Dendritic cell treated with granulocyte-macrophage colony-stimulating factor and Interleukin-4, amounts not matched to agents 40 ng/mL and 50 ng/mL, for 4 days (primary cell): ENCODE data around the gene HMGCL.
"Not testable (repeated sequence)": the region's sequence is repeated elsewhere in the genome, so short reads cannot be mapped to it uniquely, and the experiment has no call there.

Experiments
- H3K27ac Mint-ChIP-seq: one replicate; pipeline ENCODE4 v1.8.0; 2022; ENCODE audit warnings: mild to moderate bottlenecking, mixed read lengths
- H3K27me3 Mint-ChIP-seq: one replicate; pipeline ENCODE4 v1.8.0; 2022; ENCODE audit warnings: mild to moderate bottlenecking, mixed read lengths
- H3K36me3 Mint-ChIP-seq: one replicate; pipeline ENCODE4 v1.8.0; 2022; ENCODE audit warnings: low read depth, mixed read lengths
- H3K4me1 Mint-ChIP-seq: one replicate; pipeline ENCODE4 v1.8.0; 2022; ENCODE audit warnings: low read depth, mixed read lengths
- H3K4me3 Mint-ChIP-seq: one replicate; pipeline ENCODE4 v1.8.0; 2022; ENCODE audit warnings: mild to moderate bottlenecking, moderate library complexity, mixed read lengths
- H3K9me3 Mint-ChIP-seq: one replicate; pipeline ENCODE4 v1.8.0; 2022; ENCODE audit warnings: mixed read lengths
- intact Hi-C: fragments of 100-400 bp; cut with micrococcal nuclease; formaldehyde crosslinking; loops from one replicate; pipeline ENCODE4 v1.15.0; 2022

HMGCL gene

DNA sequence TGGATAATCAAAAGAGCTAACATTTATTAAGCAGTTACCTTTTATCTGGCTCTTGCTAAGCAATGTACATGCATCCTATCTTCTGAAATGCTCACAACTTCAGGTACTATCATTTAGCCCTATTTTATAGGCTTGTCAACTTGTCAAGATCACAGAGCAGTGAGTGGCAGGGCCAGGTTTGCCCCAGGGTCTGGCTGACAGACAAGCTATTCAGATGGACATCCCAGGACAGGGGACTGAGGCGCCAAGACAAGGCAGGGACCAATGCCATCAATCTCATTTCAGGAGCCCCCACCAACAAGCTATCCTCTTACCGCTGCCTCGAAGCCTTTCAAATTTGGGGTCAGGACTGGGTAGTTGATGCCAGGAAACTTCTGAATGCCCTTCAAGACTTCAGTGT, 8.9 kb downstream of the HMGCL start:
- Mint-ChIP-seq H3K4me1 (peaks cover 24% of the 10 kb centered on the region), H3K27ac (no peak overlapping the region), H3K36me3 (peaks cover 82% of the 10 kb centered on the region), H3K4me3 (no peak overlapping the region), H3K27me3 (no peaks in the 10 kb centered on the region), H3K9me3 (no peaks in the 10 kb centered on the region)
- intact Hi-C loops = no loop called here

GRCh38 chr1:23814016-23814415, 11.2 kb downstream of the HMGCL start:
- Mint-ChIP-seq H3K27me3 (no peaks in the 10 kb centered on the region), H3K27ac (no peak overlapping the region), H3K36me3 (peaks cover 78% of the 10 kb centered on the region), H3K4me1 (peaks cover 34% of the 10 kb centered on the region), H3K9me3 (no peaks in the 10 kb centered on the region), H3K4me3 (no peak overlapping the region)
- intact Hi-C loops = no loop called here

DNA sequence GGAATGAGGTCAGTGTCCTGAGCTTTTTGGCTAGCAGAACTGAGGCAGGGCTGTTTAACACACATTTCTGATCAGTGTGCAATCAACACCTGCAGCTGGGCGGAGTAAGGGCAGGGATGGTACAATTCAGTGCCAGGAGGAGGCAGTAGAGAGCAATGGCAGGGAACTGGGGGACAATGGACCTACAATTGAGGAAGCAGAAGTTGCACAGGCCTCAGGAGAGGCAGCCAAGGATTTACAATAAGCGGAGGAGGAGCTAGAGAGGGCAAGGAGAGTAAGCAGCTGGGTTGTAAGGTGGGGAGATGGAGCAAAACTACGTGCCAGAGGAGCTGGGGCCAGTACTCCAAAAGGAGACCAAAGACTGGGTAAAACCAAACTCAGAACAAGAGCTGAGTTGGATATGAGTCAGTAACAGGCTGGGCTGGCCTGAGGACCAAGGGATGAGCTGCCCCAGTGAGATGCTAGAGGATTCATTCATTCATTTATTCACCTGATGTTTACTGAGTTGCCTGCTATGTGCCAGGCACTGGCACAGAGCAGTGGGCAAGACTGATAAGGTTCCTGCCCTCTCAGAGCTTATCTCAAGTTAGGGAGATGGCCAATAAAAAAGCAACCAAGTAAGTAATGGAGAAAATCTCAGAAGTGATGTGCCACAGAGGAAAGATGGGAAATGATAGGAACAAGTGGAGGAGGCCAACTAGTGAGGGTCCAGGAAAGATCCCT, 14.2 kb downstream of the HMGCL start:
- intact Hi-C loops = loop anchor here (1.0 to 2.0 kb wide), 4 partner anchors 14 to 105 kb away; partner anchors contain the start of genes FUCA1 and HMGCL
- H3K36me3 Mint-ChIP-seq = peaks cover 69% of the 10 kb centered on the region
- no peak overlapping the region for H3K4me3 Mint-ChIP-seq
- no peaks in the 10 kb centered on the region for H3K9me3 Mint-ChIP-seq
- H3K4me1 Mint-ChIP-seq = peaks cover 58% of the 10 kb centered on the region
- no peaks in the 10 kb centered on the region for H3K27me3 Mint-ChIP-seq
- peak overlapping the region; percentile 55 for H3K27ac Mint-ChIP-seq

DNA sequence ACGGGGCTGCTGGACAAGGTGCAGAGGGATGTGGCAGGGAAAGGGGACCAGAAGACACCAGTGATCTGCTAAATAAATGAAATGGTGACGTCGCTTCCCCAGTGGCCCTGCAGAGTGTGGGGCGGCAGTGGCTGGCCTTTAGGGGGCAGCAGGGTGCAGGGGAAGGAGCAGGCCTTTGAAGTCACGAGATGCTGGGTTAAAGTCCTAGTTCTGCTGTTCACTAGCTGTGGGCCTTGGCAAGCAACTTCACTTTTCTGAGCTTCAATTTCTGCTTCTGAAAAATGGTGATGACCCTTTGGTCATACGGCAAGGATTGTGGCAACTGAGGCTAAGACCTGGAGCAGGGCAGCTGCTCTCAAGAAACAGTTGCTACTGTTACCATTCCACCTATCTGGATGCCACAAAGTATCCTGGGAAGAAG, 15.5 kb downstream of the HMGCL start:
- Mint-ChIP-seq H3K4me1 (peaks cover 70% of the 10 kb centered on the region), H3K27ac (peak overlapping the region; percentile 55), H3K4me3 (no peak overlapping the region), H3K9me3 (no peaks in the 10 kb centered on the region), H3K36me3 (peaks cover 69% of the 10 kb centered on the region), H3K27me3 (no peaks in the 10 kb centered on the region)
- intact Hi-C loops = loop anchor here (1.0 to 10.0 kb wide), 6 partner anchors 15 to 155 kb away; partner anchors contain the start of genes FUCA1 and HMGCL

- peaks cover 79% of the 10 kb centered on the region for H3K4me1 Mint-ChIP-seq
- no peaks in the 10 kb centered on the region for H3K27me3 Mint-ChIP-seq
- H3K27ac Mint-ChIP-seq = peak overlapping the region; percentile 87
- H3K36me3 Mint-ChIP-seq = peaks cover 70% of the 10 kb centered on the region
- H3K4me3 Mint-ChIP-seq = no peak overlapping the region
- H3K9me3 Mint-ChIP-seq = no peaks in the 10 kb centered on the region
- intact Hi-C loops = loop anchor here (5.0 to 10.0 kb wide), 2 partner anchors 35 to 157 kb away; no protein-coding TSS in a partner anchor
These were observed 17.8 kb downstream of the HMGCL start for GRCh38 chr1:23807453-23807852.

- Mint-ChIP-seq H3K36me3 (peaks cover 68% of the 10 kb centered on the region), H3K4me1 (peaks cover 78% of the 10 kb centered on the region), H3K27ac (peak overlapping the region; percentile 87), H3K4me3 (no peak overlapping the region), H3K27me3 (no peaks in the 10 kb centered on the region), H3K9me3 (no peaks in the 10 kb centered on the region)
- intact Hi-C loops = loop anchor here (5.0 to 10.0 kb wide), 2 partner anchors 34 to 159 kb away; no protein-coding TSS in a partner anchor
These were observed 18.9 kb downstream of the HMGCL start for GRCh38 chr1:23806280-23806679.

DNA sequence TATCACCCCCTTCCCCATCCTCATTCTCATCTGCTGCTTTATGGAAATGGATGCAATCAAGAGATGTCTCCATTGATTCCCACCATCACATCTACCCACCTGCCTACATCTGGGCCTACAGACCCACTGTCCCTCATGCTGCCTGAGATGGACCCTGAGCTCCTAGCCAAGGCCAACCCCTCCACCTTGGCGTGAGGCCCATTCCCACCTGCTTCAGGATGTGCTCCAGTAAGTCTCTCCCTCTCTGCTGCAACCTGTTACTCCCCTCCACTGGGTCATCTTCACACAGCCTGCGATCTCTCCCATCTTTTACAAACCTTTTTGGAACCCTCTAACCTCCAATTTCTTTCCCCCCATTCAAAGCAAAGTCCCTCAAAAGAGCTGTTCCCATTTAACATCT, 20.2 kb downstream of the HMGCL start:
- intact Hi-C loops = loop anchor here (5.0 to 10.0 kb wide), 2 partner anchors 33 to 160 kb away; no protein-coding TSS in a partner anchor
- H3K36me3 Mint-ChIP-seq = peaks cover 75% of the 10 kb centered on the region
- H3K4me1 Mint-ChIP-seq = peaks cover 70% of the 10 kb centered on the region
- peak overlapping the region; percentile 87 for H3K27ac Mint-ChIP-seq
- H3K27me3 Mint-ChIP-seq = no peaks in the 10 kb centered on the region
- H3K4me3 Mint-ChIP-seq = no peak overlapping the region
- no peaks in the 10 kb centered on the region for H3K9me3 Mint-ChIP-seq

GRCh38 chr1:23804183-23804835, 20.9 kb downstream of the HMGCL start:
- intact Hi-C loops = loop anchor here (10.0 kb wide), 1 partner anchor 160 kb away; no protein-coding TSS in a partner anchor
- Mint-ChIP-seq H3K4me1 (peaks cover 70% of the 10 kb centered on the region), H3K27me3 (no peaks in the 10 kb centered on the region), H3K36me3 (peaks cover 75% of the 10 kb centered on the region), H3K27ac (peak overlapping the region; percentile 87), H3K4me3 (no peak overlapping the region), H3K9me3 (no peaks in the 10 kb centered on the region)

DNA sequence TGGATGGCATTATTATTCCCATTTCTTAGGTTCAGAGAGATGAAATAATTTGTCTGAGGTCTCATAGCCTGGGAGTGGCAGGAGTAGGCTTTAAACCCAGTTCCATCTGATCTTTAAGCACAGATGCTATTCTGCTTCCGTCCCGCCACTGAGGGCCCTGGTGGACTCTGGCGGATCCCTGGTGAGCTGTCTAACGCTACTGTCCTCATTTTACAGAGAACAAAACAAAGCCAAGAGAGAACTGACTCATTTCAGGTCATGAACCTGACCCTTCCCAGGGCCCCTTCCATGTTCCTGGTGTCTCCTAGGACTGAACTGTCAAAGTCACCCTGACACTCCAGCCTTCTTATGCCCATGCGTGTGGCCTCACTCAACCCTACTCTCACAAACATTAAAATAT, 21.6 kb downstream of the HMGCL start:
- peak overlapping the region; percentile 87 for H3K27ac Mint-ChIP-seq
- no peaks in the 10 kb centered on the region for H3K27me3 Mint-ChIP-seq
- peaks cover 77% of the 10 kb centered on the region for H3K4me1 Mint-ChIP-seq
- H3K36me3 Mint-ChIP-seq = peaks cover 79% of the 10 kb centered on the region
- H3K4me3 Mint-ChIP-seq = no peak overlapping the region
- intact Hi-C loops = loop anchor here (10.0 kb wide), 1 partner anchor 161 kb away; no protein-coding TSS in a partner anchor
- H3K9me3 Mint-ChIP-seq = no peaks in the 10 kb centered on the region

- intact Hi-C loops = loop anchor here (10.0 kb wide), 1 partner anchor 162 kb away; no protein-coding TSS in a partner anchor
- H3K27me3 Mint-ChIP-seq, H3K9me3 Mint-ChIP-seq, H3K4me3 Mint-ChIP-seq: not testable (repeated sequence)
- Mint-ChIP-seq H3K36me3 (peaks cover 81% of the 10 kb centered on the region), H3K4me1 (peaks cover 74% of the 10 kb centered on the region), H3K27ac (peak overlapping the region; percentile 92)
These were observed 22.4 kb downstream of the HMGCL start for GRCh38 chr1:23802809-23803342.

GRCh38 chr1:23801876-23802275, 23.4 kb downstream of the HMGCL start:
- H3K4me1 Mint-ChIP-seq = peaks cover 65% of the 10 kb centered on the region
- intact Hi-C loops = loop anchor here (10.0 kb wide), 1 partner anchor 163 kb away; no protein-coding TSS in a partner anchor
- peaks cover 86% of the 10 kb centered on the region for H3K36me3 Mint-ChIP-seq
- H3K4me3 Mint-ChIP-seq = peak overlapping the region; percentile 30
- no peaks in the 10 kb centered on the region for H3K9me3 Mint-ChIP-seq
- no peaks in the 10 kb centered on the region for H3K27me3 Mint-ChIP-seq
- peak overlapping the region; percentile 92 for H3K27ac Mint-ChIP-seq

- peaks cover 65% of the 10 kb centered on the region for H3K4me1 Mint-ChIP-seq
- peak overlapping the region; percentile 87 for H3K4me3 Mint-ChIP-seq
- H3K9me3 Mint-ChIP-seq = no peaks in the 10 kb centered on the region
- peaks cover 86% of the 10 kb centered on the region for H3K36me3 Mint-ChIP-seq
- intact Hi-C loops = loop anchor here (10.0 kb wide), 1 partner anchor 163 kb away; no protein-coding TSS in a partner anchor
- no peaks in the 10 kb centered on the region for H3K27me3 Mint-ChIP-seq
- H3K27ac Mint-ChIP-seq = peak overlapping the region; percentile 92
These were observed 23.9 kb downstream of the HMGCL start for GRCh38 chr1:23801338-23801748.

- no peaks in the 10 kb centered on the region for H3K27me3 Mint-ChIP-seq
- peaks cover 86% of the 10 kb centered on the region for H3K36me3 Mint-ChIP-seq
- H3K9me3 Mint-ChIP-seq = no peaks in the 10 kb centered on the region
- intact Hi-C loops = loop anchor here (1.0 to 10.0 kb wide), 2 partner anchors 9 to 164 kb away; partner anchors contain the start of gene LYPLA2
- peak within 1 kb of the TSS; percentile 87 for H3K4me3 Mint-ChIP-seq
- peak within 1 kb of the TSS; percentile 92 for H3K27ac Mint-ChIP-seq
- peaks cover 63% of the 10 kb centered on the region for H3K4me1 Mint-ChIP-seq
These were observed 24.6 kb downstream of the HMGCL start, which contains the start of gene GALE for GRCh38 chr1:23800400-23801337. Gene GALE (minus strand): TSS chr1:23800754. CDS start chr1:23799007, 1,747 bp downstream.
